Neural cell (in vitro differentiated cells): ENCODE data around the gene SLC1A1.

ENCODE experiments used
- EZH2 ChIP-seq: fragments of 200-600, 300-800 bp; shearing (Covaris generic), sonication (generic); IDR thresholded peaks from 2 replicates; pipeline ENCODE4 v1.6.1; 2014; ENCODE audit warnings: antibody characterized with exemption, low read length, borderline replicate concordance, mild to moderate bottlenecking; ENCODE audit not compliant: insufficient read depth, poor library complexity, severe bottlenecking
- MXI1 ChIP-seq: fragments of 450-650 bp; conservative IDR thresholded peaks from 2 replicates; pipeline ENCODE4 v1.6.1; 2014; ENCODE audit warnings: antibody characterized with exemption, mild to moderate bottlenecking; ENCODE audit not compliant: poor library complexity, severe bottlenecking
- RAD21 ChIP-seq: fragments of 450-650 bp; conservative IDR thresholded peaks from 2 replicates; pipeline ENCODE4 v1.6.1; 2014; ENCODE audit warnings: antibody characterized with exemption, mild to moderate bottlenecking, moderate library complexity
- REST ChIP-seq: IDR thresholded peaks from 2 replicates; pipeline ENCODE4 v1.6.1; 2012; ENCODE audit warnings: borderline replicate concordance
- TAF1 ChIP-seq: IDR thresholded peaks from 2 replicates; pipeline ENCODE4 v1.6.1; 2012; ENCODE audit warnings: low read depth
- TF ChIP-seq, protein P1 (sequence below): fragments of 450-650 bp; IDR thresholded peaks from 2 replicates; pipeline ENCODE4 v1.5.1; 2014; ENCODE audit warnings: antibody characterized with exemption, mild to moderate bottlenecking, moderate library complexity; ENCODE audit not compliant: poor library complexity, severe bottlenecking

GRCh38 chr9:4515958-4516375, 25.7 kb downstream of the SLC1A1 start:
- TF ChIP-seq, protein P1, sequence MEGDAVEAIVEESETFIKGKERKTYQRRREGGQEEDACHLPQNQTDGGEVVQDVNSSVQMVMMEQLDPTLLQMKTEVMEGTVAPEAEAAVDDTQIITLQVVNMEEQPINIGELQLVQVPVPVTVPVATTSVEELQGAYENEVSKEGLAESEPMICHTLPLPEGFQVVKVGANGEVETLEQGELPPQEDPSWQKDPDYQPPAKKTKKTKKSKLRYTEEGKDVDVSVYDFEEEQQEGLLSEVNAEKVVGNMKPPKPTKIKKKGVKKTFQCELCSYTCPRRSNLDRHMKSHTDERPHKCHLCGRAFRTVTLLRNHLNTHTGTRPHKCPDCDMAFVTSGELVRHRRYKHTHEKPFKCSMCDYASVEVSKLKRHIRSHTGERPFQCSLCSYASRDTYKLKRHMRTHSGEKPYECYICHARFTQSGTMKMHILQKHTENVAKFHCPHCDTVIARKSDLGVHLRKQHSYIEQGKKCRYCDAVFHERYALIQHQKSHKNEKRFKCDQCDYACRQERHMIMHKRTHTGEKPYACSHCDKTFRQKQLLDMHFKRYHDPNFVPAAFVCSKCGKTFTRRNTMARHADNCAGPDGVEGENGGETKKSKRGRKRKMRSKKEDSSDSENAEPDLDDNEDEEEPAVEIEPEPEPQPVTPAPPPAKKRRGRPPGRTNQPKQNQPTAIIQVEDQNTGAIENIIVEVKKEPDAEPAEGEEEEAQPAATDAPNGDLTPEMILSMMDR = no peak
- no peak for TF ChIP-seq REST
- no peak for TF ChIP-seq RAD21
- TF ChIP-seq MXI1 = no peak
- TF ChIP-seq EZH2 = no peak
- TF ChIP-seq TAF1 = no peak
